Measurements from ENCODE around the gene WAPL.

Gene WAPL

DNA sequence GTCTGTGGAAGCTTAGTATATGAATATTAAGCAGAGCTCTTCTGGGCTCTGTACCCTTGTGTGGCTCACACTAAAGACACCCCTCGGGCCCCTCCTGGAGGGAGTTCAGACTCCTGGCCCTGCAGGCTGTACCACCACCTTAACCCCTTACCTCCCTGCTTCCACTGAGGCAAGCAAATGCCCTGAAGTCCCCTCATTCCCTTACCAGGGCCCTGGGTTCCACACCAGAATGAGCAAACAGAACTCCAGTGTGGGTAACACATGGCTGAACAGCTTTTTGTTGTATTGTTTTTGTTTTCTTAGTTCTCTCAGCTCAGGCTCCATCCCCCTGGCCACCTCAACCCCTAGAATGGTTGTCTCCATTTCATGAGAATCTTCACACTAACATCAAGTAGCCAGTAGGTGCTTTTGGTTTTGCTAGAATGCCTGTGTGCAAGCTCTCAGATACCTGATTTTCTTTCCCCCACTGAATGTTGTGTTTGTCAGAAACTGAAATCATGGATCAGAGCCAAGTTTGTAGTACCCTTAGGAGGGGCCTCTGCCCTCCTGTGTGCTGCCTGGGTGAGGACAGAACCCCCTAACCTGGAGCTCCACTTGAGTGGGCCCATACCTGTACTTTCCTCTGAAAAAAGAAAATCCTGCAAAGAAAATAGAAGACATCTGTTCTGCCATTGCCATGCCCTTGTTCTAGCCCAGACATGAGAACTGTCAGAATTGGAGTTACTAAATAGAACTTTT is 2.8 kb upstream of the WAPL start:
- DNase-seq, result no peak

DNA sequence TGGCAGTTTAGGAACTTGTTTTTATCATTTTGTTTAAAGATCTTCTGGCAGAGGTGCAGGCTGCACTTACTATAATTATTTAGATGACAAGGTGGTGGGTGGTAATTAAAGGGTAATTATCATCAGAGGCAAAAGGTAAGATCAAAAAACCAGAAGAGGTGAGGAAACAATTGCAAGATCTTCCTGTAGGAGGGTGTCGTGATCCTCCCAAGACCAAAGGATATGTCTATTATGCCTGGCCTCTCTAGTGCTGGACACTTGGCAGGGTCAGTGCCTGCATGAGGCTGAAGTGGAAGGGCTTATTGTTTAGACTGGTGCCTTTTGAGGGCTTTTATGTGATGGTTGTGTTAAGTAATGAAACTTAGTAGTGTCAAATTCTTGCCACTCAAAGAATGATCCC is 1.8 kb upstream of the WAPL start:
- DNase-seq, result no peak

DNA sequence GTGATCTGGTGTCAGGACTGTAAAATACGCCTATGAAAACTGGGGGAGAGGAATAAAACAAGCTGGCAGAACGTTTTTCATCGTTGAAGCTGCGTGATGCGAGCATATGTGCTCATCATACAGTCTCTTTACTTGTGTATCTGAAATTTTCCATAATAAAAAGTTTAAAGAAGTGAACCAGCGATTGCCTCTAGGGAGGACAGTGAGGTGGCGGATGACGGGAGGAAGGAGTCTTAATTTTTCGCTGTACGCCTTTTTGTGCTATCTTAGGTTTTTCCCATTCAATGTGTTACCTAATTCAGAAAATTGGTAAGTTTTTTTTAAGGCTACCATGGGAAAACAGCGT is 891 bp upstream of the WAPL start:
- DNase-seq, result peak; percentile 43

DNA sequence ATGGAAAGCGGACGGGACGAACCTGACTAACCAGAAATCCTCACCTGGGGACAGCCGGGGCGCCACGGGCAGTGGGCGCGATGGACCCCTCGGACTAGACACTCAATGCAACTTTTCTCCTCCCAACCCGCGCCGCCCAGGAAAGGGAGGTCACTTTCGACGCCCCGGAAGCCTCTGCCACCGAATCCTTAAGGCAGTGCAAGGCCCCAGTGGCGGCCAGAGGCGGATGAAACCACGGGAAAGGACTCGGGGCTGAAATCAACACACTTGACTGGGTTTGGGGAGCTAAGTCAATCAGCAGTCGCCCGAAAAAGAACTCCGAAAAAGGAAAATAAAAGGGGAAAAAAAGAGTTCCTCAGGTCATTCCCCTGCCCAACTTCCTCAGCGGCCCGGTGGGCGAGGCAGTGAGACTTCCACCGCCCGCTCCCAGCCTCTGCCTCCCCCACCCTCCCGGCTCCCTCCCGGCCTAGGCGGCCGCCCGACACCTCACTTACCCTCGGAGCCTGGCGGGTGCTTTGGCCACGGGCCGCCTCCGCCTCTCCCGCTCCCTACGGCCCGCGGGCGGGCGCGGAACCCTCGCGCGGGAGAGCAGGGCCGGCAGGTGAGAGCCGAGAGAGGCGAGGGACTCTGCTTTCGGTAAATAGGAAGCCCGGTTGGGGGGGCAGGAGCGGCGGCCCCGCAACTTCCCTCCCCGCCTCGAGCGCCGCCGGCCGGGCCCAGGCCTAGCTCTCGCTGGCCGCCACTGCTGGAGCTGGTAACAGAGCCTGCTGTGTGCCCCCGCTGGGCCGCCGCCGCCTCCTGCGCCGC is 518 bp downstream of the WAPL start:
- DNase-seq, result peak; percentile 66

DNA sequence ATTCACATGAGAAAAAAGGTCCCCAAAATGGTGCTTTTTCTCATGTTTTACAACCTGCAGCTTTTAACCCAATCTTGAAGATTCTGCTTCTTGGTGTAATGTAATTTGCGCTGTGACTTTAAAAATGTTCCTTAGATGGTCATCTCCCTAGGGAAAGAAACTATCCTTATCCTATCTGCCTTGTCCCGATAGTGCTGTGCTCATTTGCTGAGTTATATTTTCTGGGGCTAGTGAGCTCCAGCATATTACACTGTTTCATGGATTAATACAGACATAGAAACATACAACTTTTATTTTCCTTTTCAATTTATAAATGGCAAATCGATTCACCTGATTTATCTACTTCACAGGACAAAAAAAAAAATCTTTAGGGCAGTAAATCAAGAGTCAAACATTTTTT is 2.8 kb downstream of the WAPL start:
- no peak for DNase-seq

DNA sequence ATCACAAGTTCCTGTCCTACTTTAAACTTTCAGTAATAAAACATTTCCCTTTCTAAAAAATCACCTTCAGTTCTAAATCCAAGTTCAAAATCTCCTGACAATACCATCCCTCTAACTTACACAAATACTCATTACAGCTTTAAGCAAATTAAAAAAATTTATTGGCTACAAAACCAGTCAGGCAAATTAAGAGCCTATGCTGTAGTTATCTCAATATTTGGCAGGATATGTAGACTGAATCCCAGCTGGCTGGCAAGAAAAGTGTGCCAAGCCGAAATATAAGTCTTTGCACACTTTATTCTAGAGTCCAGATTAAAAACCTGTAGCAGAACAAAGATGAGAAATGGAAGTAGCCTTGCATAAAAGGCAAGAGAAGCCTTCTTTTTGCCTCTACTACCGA is 9.5 kb downstream of the WAPL start:
- DNase-seq, result no peak

DNA sequence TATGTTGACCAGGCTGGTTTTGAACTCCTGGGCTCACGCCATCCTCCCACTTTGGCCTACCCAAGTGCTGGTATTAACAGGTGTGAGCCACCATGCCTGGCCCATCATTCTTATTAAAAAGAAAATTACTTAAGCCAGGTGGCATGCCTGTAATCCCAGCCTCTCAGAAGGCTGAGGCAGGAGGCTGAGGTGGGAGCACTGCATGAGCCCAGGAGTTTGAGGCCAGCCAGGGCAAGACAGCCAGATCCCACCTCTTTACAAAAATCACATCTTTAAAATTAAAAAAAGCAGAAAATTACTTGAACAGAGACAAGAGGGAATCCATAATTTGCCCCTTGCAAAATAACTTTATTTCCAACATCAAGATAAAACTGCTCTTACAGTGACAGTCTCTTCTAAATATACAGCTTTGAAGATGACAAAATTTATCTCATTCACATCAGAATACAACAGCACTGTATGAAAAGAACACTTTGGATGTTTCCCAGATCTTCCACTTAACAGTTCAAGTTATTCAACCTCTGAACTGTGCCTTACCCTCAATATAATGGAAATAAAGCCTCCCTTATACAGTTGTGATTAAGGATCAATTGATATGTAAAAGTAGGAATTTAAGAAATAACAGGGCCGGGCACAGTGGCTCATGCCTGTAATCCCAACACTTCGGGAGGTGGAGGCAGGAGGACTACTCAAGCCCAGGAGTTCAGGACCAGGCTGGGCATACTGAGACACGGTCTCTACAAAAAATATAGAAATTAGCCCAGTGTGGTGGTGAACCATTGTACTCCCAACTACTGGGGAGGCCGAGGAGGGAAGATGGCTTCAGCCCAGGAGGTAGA is 10.3 kb downstream of the WAPL start:
- no peak for DNase-seq

DNA sequence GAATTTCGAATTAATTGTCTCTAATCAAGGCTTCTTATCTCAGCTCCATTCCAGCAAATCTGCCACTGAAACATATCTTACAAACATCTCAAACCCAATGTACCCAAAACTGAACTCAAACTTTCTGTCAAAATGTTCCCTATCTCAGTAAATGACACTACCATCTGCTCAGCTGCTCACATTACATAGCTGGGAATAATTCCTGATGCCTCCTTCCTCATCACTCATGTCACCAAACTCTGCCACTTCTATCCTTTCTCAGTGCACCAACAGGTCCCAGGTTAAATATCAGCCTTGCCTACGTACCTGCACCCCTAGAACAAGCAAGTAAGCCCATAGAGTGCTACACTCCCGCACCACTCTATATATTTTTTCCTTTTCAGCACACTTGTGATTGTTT is 12.4 kb downstream of the WAPL start:
- no peak for DNase-seq

DNA sequence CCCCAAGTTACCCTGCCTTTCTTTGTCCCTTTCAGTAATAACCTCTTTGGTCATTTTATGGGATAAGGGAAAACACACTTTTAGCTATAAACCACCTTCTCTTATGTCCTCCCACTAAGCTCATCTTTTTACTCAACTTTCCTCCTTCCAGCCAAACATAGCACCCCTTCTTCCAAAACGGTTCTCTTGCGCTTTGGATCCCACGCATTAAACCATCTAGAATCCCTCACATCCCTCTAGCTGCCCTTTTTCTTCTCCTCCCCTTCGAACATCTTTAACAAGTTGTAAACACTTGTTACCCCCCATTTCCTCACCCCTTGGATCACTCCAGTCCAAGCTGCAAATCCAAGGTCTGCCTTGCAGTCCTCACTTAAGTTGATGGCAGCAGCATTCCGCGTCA is 13.4 kb downstream of the WAPL start:
- no peak for DNase-seq

DNA sequence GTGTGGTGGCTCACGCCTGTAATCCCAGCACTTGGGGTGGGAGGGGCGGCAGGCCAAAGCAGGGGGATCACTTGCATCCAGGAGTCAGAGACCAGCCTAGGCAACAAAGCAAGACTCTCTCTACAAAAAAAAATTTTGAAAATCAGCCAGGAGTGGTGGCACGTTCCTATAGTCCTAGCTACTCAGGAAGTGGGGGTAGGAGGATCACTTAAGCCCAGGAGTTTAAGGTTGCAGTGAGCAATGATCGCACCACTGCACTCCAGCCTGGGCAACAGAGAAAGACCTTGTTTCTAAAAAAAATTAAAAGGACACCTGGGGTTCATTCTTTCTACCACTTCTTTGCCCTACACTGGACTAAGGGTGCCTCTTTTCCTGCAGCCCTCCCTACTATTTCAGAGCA is 15.1 kb downstream of the WAPL start:
- peak; percentile 44 for DNase-seq

DNA sequence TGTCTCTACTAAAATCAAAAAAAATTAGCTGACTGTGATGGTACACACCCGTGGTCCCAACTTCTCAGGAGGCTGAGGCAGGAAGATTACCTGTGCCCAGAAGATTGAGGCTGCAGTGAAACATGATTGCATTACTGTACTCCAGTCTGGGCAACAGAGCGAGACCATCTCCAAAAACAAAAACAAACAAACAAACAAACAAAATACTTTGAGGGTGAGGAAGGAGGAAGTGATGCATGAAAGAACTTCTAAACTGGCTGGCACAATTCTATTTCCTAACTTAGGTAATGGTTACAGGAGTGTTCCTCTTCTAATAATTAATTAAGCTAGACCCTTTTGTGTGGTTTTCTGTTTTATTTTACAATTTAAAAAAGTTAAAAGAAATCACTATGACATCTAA is 15.5 kb downstream of the WAPL start:
- DNase-seq, result no peak

DNA sequence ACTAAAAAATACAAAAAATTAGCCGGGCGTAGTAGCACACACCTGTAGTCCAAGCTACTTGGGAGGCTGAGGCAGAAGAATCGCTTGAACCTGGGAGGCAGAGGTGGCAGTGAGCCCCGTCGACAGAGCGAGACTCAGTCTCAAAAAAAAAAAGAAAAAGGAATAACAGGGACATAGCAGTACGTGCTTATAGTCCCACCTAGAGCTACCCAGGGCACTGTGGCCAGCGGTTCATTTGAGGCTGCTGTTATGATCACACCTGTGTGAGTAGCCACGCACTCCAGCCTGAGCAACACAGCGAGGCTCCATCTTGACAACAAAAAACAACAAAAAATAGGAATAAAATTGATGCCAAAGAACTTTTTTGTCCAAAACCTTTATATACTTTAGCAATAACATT is 17.1 kb downstream of the WAPL start:
- DNase-seq, result no peak

DNA sequence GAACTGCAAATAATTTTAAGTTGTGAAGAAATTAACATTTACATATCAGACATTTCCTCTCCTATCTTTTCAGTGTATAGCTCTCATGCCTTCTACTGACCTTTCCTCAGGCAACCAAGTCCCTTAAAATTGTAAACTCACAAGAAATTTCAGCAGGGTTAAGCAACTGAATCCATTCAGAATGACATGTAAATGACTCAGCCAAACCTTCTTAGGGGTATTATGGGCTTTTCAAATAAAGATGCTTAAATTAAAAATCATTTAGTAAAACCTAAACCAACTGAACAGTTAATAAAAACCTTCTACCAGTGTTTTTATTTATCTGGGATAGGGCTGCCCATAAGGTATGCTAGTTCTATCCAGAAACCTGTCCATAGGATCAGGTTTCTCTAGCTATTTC is 20.7 kb downstream of the WAPL start:
- DNase-seq, result no peak

DNA sequence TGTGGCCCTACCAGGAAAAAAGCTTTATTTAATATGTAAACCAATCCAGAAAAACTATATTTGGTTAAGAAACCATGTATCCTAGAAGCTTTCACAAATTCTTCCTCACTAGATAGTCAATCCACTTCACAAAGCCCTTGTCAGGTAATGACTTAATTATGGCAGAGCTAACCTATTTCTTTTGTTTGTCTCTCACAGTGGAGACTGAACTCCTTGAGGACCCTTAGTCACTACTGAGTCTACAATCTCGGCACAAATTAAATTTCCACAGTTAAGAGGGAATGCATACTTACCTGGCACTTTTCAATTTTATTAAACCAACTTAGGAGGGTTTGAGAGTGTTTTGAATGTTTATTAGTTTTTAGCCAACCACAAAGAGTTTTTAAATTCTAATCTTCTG is 23.0 kb downstream of the WAPL start:
- DNase-seq, result no peak

DNA sequence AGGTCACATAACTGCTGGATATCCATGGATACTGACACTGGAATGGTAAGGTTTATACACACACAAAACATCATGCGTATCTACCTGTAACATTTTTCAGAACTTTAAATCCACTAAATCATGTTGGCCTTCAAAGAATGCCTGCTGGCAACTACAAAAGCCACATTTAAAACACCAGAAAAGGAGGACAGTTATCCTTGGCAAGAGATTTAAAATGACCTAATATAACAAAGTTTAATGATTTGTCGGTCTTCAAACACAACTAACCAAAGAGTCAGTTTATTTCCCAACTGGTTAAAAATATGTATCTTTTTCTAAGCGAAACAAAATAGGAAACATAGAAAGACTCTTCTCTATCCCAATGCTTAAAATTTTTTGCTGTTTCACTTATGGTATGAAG is 24.0 kb downstream of the WAPL start:
- no peak for DNase-seq

DNA sequence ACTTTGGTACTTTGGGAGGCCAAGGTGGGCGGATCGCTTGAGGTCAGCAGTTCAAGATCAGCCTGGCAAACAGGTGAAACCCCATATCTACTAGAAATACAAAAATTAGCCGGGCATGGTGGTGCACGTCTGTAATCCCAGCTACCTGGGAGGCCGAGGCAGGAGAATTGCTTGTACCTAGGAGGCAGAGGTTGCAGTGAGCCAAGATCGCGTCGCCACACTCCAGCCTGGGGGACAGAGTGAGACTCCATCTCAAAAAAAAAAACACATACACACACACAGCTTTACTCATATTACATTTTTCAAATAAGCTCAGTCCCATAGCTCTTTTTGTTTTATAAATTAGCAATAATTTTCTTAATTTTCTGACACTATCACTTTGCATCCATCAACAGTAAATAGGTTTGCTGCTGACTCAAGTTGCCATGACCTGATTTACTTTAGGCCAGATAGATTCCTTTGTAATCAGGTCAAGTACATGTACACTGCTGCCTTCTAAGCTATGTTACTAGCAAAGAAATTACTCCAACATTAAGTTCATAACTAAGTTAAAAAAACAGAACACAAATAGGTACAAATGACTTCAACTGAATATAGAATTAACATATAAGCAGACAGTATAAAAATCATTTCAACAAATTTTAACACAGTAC is 31.5 kb downstream of the WAPL start:
- DNase-seq, result no peak

DNA sequence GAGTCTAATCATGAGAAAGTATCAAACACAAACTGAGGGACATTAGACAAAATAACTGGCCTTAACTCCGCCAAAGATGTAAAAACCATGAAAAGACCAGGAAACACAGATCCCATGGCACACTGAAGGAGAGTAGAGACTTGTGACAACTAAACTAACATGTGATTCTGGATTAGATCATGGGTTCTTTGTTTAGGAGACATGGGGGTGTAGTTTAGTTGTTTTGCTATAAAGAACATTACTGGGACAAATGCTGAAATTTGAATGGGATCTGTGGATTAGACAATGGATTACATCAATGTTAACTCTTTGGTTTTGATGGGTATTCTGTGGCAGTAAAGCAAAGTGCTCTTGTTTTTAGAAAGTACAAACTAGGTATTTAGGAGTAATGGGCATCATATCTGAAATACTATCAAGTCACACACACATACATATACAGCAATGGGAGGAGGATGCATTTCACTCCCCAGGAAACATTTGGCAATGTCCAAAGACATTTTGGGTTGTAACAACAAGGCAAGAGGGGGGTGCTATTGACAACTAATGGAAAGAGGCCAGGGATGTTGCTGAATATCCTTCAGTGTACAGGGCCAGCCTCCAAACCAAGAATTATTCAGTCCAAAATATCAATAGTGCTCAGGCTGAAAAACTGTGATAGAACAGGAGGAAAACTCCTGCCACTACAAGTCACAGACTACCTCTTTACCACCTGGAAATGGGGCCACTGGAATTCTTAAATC is 32.4 kb downstream of the WAPL start:
- DNase-seq, result no peak

DNA sequence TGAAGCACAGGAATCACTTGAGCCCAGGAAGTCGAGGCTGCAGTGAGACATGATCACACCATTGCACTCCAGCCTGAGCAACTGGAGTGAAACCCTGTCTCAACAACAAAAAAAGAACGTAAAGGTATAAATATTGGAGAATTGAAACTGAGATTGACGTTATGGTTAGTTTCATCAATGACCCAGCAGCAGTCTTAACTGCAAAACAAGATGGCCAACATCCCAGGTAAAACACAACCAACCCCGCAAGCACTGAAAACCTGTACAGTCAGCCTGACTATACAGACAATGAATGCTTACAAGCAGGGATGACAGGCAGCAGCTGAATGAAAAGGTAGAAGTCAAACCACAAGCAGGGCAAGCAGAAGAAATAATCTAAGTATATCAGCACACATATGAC is 34.7 kb downstream of the WAPL start:
- DNase-seq, result no peak

DNA sequence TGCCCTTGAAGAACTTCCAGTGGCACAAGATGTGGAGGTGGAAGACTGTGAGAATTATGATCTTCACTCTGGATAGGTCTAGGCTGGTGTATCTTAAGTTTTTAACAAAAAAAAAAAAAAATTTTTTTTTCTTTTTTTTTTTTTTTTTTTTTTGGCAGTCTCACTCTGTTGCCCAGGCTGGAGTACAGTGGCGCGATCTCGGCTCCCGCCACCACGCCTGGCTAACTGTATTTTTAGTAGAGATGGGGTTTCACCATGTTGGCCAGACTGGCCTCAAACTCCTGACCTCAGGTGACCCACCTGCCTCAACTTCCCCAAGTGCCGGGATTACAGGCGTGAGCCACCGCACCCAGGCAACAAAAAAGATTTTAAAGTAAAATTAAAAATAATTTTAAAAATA is 37.9 kb downstream of the WAPL start:
- DNase-seq, result no peak

DNA sequence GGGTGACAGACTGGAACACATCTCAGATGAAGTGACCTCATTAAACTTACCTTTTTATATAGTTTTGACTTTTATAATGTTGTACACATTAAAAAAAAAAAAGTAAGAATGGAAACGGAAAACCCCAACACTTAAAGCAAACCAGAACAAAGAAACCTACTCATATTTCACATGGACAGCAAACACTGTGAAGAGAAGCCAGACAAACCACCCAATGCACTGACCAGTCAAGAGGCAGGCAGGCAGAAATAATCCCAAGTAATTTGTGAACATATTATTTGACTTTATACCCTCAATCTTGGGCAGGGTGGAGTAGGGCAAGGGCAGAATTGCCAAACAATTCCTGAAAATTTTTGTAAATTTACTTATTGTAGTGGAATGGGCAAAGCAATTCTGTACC is 39.8 kb downstream of the WAPL start:
- DNase-seq, result no peak

DNA sequence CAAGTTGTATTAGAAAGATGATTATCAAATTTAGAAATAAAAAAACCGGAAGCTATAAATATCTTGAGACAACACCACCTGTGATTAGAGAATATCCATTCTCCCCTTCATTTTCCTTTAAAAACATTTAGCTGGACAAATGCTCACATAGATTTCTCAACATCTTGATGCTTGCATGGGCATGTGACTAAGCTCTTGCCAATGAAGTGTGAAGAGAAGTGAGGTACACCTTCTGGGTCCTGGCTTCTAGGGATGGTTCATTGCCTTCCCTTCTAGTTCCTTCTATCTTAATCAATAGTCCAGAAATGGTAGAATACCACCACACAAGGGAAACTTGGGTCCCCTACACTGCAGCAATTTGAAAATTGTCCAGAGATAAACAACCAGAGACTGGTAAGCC is 41.0 kb downstream of the WAPL start:
- DNase-seq, result no peak

DNA sequence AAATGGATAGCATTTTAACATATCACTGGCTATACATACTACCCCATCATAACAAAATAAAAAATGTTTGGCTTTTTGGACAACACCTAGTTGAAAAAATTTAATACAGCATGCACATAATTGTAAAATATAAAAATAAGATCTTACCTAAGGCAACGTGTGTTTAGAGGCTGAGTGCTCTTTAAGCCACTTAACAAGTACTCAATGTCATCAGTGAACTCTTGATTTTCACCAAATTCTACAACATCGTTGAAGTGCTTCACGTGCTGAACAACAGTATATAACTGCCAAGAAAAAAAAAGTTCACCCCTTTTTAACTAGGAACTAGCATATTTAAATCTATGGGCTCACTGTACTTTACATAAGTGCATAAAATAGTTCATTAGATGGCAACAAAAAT is 49.5 kb downstream of the WAPL start:
- DNase-seq, result no peak

Measured in hematopoietic multipotent progenitor cell treated with erythropoietin and hydrocortisone succinate and interleukin-3 and kit ligand, for 8 days (in vitro differentiated cells).